Right lobe of liver (tissue), 6 donors: Measurements from ENCODE around the gene DHFR2. TPM values are rescaled to one million over a fixed set of nuclear protein-coding genes. Genes with fewer than 3 reads are reported as not detected.

Experiments used
- ATAC-seq, 4 donors: fragments of 200-7000 bp; cut with Tn5 transposase; one replicate each; pipeline ENCODE4 v1.9.1; 2020; ENCODE audit warnings: mild to moderate bottlenecking in 4 of 4, moderate library complexity in 4 of 4
- DNase-seq, 3 donors: peaks; one replicate each; pipeline ENCODE4 v3.0.0-alpha.2; 2020
- H3K27ac ChIP-seq, 3 donors: fragments of 200-600 bp; one replicate each; pipeline ENCODE4 v1.8.0; 2022
- H3K27me3 ChIP-seq, 2 donors: fragments of 200-600 bp; one replicate each; pipeline ENCODE4 v1.8.0; 2022
- H3K36me3 ChIP-seq, 4 donors: fragments of 200-600 bp; sonication (generic) in 1 of 4; one replicate each; pipeline versions ENCODE4 v1.5.1 to v1.8.0; 2017 to 2022; ENCODE audit warnings: control low read depth in 1 of 4
- H3K4me1 ChIP-seq, 4 donors: fragments of 200-600 bp; sonication (generic) in 1 of 4; one replicate each; pipeline versions ENCODE4 v1.5.1 to v1.8.0; 2017 to 2022; ENCODE audit warnings: control low read depth in 1 of 4
- H3K4me3 ChIP-seq, 3 donors: fragments of 200-600 bp; one replicate each; pipeline ENCODE4 v1.8.0; 2022
- H3K9me3 ChIP-seq, 4 donors: fragments of 200-600 bp; sonication (generic) in 1 of 4; one replicate each; pipeline versions ENCODE4 v1.5.1 to v1.8.0; 2017 to 2022; ENCODE audit warnings: control low read depth in 1 of 4
- POLR2A ChIP-seq: fragments of 450-650 bp; IDR thresholded peaks from one replicate; pipeline ENCODE4 v1.6.1; 2017; ENCODE audit warnings: antibody characterized with exemption, mild to moderate bottlenecking
- WGBS: methylation state at CpG from one replicate; pipeline ENCODE4 v1.1.6; 2018; ENCODE audit warnings: low coverage, low lambda C conversion rate; ENCODE audit not compliant: insufficient coverage; ENCODE audit errors: missing lambda C conversion rate; 5-methylcytosine and 5-hydroxymethylcytosine counted together
- intact Hi-C, 2 donors: fragments of 100-400 bp; cut with DNase I; formaldehyde crosslinking; loops; one replicate each; pipeline versions ENCODE4 v1.11.2 to v1.14.1; 2022
- total RNA-seq, 6 experiments: library from RNA; depleted of rRNA in 2 of 6; stranded (reverse); fragments of >200 nt in 2 of 6; fragmentation: NEBNext Ultra II Directional in 3 of 6; extraction: Animal tissue kit (Norgen Biotek cat#: 25700) in 3 of 6; gene quantifications; one replicate each; pipeline versions ENCODE4 v1.1.0 to v1.2.4, GENCODE V29; 2016 to 2023
- TF ChIP-seq, protein P1 (sequence below), 4 donors: fragments of 200-600 bp in 3 of 4; fragments of 450-650 bp in 1 of 4; IDR thresholded peaks; one replicate each; pipeline versions ENCODE4 v1.5.1 to v1.8.0; 2016 to 2022; ENCODE audit warnings: antibody characterized with exemption in 4 of 4, mild to moderate bottlenecking in 2 of 4
- donor health status: DM: no; HTN: yes; CAD: no.
- donor health status: DM: no; HTN: no; CAD: no.
- donor health status: DM: no; HTN: no; CAD: no.
- donor health status: DM: no; HTN: yes; CAD: no.
- donor health status: DM: no; HTN: yes; CAD: no.

The DHFR2 gene
- total RNA-seq, 6 experiments from 2014 or later: 3.3 to 5.7 (median 4.1) TPM

DNA sequence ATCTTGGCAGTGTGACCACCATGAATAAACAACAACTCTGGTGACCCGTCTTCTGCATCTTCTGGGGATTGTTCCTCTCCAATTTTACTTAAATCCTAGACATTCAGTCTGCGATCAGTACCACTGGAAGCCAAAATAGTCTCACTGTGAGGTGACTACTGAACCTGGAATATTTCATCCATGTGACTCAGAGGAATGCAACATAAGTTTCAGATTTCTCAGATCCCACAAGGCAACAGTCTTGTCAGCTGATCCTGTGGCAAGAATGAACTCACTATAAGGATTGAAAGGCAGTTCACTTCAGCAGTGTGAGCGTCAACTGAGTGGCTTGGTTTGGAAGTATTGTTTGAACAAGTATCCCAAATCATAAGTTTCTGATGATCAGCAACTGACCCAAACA, 13.3 kb upstream of the DHFR2 start:
- DNase-seq: no peak
- H3K4me1 ChIP-seq: no peaks in the 10 kb centered on the region
- no peaks in the 10 kb centered on the region for H3K9me3 ChIP-seq
- H3K27ac ChIP-seq: no peak overlapping the region
- WGBS: 90% methylated on average over 3 of the region's 3 CpGs
- intact Hi-C loops: loop anchor here in 1 of 2 donors (10.0 kb wide), 1 partner anchor 61 kb away; no protein-coding TSS in a partner anchor
- no peak for TF ChIP-seq POLR2A
- TF ChIP-seq, protein P1, sequence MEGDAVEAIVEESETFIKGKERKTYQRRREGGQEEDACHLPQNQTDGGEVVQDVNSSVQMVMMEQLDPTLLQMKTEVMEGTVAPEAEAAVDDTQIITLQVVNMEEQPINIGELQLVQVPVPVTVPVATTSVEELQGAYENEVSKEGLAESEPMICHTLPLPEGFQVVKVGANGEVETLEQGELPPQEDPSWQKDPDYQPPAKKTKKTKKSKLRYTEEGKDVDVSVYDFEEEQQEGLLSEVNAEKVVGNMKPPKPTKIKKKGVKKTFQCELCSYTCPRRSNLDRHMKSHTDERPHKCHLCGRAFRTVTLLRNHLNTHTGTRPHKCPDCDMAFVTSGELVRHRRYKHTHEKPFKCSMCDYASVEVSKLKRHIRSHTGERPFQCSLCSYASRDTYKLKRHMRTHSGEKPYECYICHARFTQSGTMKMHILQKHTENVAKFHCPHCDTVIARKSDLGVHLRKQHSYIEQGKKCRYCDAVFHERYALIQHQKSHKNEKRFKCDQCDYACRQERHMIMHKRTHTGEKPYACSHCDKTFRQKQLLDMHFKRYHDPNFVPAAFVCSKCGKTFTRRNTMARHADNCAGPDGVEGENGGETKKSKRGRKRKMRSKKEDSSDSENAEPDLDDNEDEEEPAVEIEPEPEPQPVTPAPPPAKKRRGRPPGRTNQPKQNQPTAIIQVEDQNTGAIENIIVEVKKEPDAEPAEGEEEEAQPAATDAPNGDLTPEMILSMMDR (IDR thresholded peaks at IDR 0.05): no peak
- no peak overlapping the region for H3K4me3 ChIP-seq
- peaks cover 0 to 3% (median 1%) of the 10 kb centered on the region in 4 donors for H3K36me3 ChIP-seq
- H3K27me3 ChIP-seq: no peaks in the 10 kb centered on the region
- ATAC-seq: no peak

GRCh38 chr3:94071713-94072284, 9.1 kb upstream of the DHFR2 start:
- 81% methylated on average over 3 of the region's 4 CpGs for WGBS
- ATAC-seq: no peak
- H3K27me3 ChIP-seq: no peaks in the 10 kb centered on the region
- no peak overlapping the region for H3K27ac ChIP-seq
- no peaks in the 10 kb centered on the region for H3K9me3 ChIP-seq
- no peaks in the 10 kb centered on the region for H3K4me1 ChIP-seq
- peaks cover 0 to 3% (median 1%) of the 10 kb centered on the region in 4 donors for H3K36me3 ChIP-seq
- no peak overlapping the region for H3K4me3 ChIP-seq
- intact Hi-C loops: loop anchor here in 1 of 2 donors (10.0 kb wide), 1 partner anchor 57 kb away; no protein-coding TSS in a partner anchor
- no peak for TF ChIP-seq POLR2A
- TF ChIP-seq, protein P1 (IDR thresholded peaks at IDR 0.05): no peak
- DNase-seq: no peak

DNA sequence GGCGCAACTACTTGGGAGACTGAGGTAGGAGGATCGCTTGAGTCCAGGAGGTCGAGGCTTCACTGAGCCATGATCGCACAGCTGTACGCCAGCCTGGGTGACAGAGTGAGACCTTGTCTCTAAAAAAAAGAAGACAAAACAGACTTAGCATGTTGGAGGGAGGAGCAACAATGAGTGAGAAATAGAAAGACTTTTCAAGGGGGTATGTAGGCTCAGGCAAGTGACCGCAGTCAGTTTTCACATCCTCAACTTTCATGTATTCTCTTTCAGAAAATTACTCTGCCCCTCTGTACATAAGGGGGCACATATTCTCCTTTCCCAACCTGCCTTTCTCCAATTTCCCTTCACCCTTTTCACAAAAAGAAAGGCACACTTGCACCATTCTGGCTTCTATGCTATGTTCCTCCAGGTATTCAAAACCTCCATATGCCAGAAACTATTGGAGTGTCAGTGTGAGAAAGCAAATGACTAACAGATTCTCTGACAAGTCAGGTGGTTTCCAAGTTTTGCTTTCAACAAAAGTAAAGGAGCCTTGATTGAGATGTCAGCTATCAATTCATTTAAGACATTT, 7.7 kb upstream of the DHFR2 start:
- ATAC-seq (no peak), DNase-seq (no peak)
- no peak for TF ChIP-seq POLR2A
- Histone ChIP-seq H3K4me3 (no peak overlapping the region), H3K36me3 (peaks cover 0 to 3% (median 0%) of the 10 kb centered on the region in 4 donors), H3K27ac (no peak overlapping the region), H3K27me3 (no peaks in the 10 kb centered on the region), H3K4me1 (no peaks in the 10 kb centered on the region), H3K9me3 (no peaks in the 10 kb centered on the region)
- intact Hi-C loops: loop anchor here in 1 of 2 donors (10.0 kb wide), 1 partner anchor 56 kb away; no protein-coding TSS in a partner anchor
- WGBS: 92% methylated on average over 2 of the region's 6 CpGs

DNA sequence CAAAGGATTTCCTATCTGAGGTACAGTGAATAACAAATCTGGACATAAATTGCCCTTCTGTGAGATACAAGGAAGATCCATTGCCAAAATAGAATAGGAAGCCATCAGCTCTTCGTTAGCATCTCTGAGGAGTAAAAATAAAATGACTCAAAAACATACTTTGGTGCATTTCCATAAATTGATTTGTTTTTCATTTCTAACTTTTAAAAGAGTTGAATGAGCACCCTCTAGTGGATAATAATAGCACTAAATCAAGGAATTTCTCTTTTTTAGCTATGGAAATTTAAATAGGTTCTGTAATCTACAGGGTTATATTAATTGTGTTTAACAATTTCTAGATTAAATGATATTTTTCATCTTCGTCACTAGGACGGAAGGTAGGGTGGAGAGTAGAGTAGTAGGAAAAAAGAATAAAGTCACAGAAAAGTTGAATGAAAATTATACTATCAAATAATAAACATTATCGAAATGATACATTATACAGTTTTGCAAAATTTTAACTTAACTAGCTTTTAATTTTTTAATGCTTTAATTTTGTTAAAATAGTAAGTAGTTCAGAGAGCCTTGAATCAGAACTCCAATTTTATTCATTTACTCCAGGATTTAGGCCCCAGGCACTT, 6.6 kb upstream of the DHFR2 start:
- Histone ChIP-seq H3K4me1 (peaks cover 0 to 4% (median under 1%) of the 10 kb centered on the region in 4 donors), H3K9me3 (no peaks in the 10 kb centered on the region), H3K4me3 (no peak overlapping the region), H3K36me3 (peaks cover 0 to 3% (median 0%) of the 10 kb centered on the region in 4 donors), H3K27me3 (no peaks in the 10 kb centered on the region), H3K27ac (no peak overlapping the region)
- WGBS: 29% methylated on average over 4 of the region's 4 CpGs
- TF ChIP-seq, protein P1 (IDR thresholded peaks at IDR 0.05): peak; percentile 54 to 72 (median 66)
- no peak for TF ChIP-seq POLR2A
- intact Hi-C loops: loop anchor here in 1 of 2 donors (10.0 kb wide), 1 partner anchor 65 kb away; no protein-coding TSS in a partner anchor
- DNase-seq (no peak), ATAC-seq (peak in 3 of 4 donors; percentile 49 to 55 (median 55))
